ENCODE data around the gene SCN5A.

SCN5A gene

GRCh38 chr3:38648024-38648658 lies 1.3 kb downstream of the SCN5A start:
- no peak for DNase-seq (ENCODE audit: low read depth in 4 of 4, low spot score in 1 of 4)

- DNase-seq (ENCODE audit: low read depth in 4 of 4, low spot score in 1 of 4), result no peak
Measured at GRCh38 chr3:38647217-38647970, 2.1 kb downstream of the SCN5A start.

DNA sequence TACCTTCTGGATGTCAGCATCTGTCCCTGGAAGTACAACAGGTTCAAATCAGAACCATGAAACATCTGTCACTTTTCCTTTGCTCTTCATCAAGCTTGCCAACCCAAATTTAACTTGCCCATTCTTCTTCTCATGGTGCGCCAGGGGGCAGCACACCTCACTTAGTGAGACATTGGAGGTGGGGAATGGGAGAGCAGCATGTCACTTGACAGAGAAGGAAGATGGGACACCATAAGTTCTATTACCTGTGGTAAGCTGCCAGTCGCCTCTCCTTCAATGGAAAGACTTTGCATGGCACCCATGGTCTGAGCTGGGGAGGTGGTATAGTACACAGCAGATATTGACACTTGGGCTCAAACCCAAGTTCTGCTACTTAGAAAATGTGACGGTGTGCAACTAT lies 2.9 kb downstream of the SCN5A start:
- DNase-seq (ENCODE audit: low read depth in 4 of 4, low spot score in 1 of 4), result peak in 1 of 4 experiments; percentile 20

GRCh38 chr3:38646062-38646461 lies 3.4 kb downstream of the SCN5A start:
- no peak for DNase-seq (ENCODE audit: low read depth in 4 of 4, low spot score in 1 of 4)

DNA sequence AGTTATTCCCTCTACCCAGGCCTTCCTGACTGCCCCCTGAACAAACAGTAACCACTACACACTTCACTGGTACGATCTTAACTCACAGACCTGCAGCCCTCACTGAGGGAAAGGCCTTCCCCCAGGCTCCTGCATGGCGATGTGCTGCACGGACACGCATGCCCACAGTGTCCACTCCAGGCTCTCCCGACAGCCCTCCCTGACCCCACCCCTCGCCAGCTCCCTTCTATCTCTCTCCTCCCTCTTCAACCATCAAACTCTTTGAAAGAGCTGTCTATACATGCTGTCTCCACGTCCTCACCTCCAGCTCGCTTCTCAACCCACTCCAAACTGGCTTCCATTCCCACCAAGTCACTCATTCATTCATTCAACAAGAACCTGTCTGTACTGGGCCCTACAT lies 3.9 kb downstream of the SCN5A start:
- no peak for DNase-seq (ENCODE audit: low read depth in 4 of 4, low spot score in 1 of 4)

DNA sequence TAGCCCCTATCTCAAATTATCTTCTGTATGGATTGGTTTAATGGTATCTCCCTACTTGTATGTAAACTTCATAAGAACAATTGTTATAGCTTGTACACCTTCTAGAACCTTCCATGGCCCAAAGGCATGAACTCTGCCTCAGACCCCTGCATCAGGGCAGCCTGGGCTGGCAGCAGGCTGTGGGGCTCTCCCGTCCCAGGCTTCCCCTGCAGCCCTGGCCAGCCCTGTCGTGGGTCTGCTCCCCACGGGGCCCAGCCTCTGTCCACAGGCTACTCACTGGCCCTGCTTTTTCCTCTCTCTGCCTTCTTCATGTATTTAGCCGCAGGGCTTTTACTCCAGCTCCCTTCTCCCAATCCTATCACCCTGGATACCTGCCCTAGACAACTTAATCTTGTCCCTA lies 4.4 kb downstream of the SCN5A start:
- DNase-seq (ENCODE audit: low read depth in 4 of 4, low spot score in 1 of 4), result no peak

DNA sequence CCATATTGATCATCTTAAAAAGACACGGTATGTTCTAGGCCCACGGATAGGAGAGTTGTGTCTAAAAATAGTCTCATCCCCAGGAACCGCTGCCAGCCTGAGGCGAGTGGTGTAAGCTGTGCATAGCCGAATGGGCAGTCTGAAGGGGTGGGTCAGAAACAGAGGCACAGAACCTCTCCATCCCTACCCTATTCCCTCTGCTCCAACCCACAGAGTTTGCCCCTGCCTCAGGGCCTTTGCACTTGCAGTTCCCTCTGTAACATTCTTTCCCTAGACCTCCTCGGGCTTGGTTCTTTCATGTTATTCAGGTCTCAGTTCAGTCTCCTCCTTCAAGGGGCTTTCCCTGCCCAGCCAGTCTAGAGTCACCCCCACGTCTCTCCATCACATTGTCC lies 4.8 kb downstream of the SCN5A start:
- DNase-seq (ENCODE audit: low read depth in 4 of 4, low spot score in 1 of 4), result no peak

DNA sequence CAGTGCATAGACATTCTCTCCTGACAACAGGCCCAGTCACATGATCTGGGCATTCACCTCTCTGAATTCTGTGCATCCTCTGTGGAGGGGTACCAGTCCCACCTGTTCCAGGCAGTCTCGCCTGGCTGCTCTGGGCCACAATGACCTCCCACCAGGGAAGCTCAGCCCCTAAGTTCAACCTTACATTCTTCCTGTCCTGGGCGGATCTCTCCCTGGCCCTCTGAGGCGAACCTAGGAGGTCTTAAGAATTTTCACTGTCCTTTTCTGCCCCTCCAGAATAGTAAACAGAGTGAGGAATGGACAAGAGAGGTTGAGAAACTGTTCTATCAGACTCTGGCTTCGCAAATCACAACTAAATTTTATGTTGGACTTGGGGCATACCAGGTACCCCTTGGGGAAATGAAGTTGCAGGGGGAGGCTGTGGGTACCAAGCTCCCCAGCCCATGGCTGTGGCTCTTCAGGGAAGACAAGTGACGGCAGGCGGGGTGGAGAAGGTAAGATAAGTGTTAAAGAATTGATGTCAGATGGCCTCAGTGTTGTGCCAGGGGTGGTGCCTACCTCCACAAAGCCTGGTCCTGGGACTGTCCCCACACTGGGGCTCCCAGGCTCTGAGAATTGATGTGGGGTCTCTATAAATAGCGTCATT lies 5.3 kb downstream of the SCN5A start:
- DNase-seq (ENCODE audit: low read depth in 4 of 4, low spot score in 1 of 4), result no peak

- no peak for DNase-seq (ENCODE audit: low read depth in 4 of 4, low spot score in 1 of 4)
Measured at GRCh38 chr3:38643592-38643991, 5.9 kb downstream of the SCN5A start.

- DNase-seq (ENCODE audit: low read depth in 4 of 4, low spot score in 1 of 4), result no peak
Measured at GRCh38 chr3:38643090-38643489, 6.4 kb downstream of the SCN5A start.

- no peak for DNase-seq (ENCODE audit: low read depth in 4 of 4, low spot score in 1 of 4)
Measured at GRCh38 chr3:38641461-38642110, 7.9 kb downstream of the SCN5A start.

DNA sequence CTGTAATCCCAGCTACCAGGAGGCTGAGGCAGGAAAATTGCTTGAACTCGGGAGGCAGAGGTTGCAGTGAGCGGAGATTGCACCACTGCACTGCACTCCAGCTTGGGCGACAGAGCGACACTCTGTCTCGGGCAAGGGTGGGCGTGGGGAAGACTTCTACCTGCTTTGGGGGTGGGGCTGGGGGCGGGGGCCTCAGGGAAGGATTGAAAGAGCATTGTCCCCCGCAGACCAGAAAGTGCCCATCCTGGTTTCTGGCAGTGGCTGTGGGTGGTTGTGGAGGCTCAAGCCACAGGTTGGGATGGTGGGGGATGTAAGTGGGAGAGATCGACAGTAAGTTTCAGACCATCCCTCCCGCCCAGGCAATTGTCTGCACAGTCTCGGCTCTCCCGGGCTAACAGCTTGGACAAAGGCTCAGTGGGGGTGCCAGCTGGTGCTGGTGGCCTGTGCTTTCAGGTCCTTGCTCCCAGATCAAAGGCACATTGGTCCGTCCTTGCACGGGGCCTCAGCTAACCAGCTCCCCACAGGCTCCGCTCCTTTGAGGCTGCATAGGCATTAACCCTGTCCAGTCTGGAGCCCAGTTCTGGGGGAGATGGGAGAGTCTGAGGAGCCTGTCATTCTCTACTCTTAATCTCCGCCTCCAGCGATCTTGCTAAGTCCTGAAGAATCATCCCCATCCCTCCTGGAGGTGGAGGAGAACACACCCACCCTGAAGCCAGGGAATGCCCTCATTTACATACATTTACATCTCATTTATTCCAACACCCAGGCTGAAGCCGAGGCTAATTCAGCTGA lies 8.6 kb downstream of the SCN5A start:
- no peak for DNase-seq (ENCODE audit: low read depth in 4 of 4, low spot score in 1 of 4)

DNA sequence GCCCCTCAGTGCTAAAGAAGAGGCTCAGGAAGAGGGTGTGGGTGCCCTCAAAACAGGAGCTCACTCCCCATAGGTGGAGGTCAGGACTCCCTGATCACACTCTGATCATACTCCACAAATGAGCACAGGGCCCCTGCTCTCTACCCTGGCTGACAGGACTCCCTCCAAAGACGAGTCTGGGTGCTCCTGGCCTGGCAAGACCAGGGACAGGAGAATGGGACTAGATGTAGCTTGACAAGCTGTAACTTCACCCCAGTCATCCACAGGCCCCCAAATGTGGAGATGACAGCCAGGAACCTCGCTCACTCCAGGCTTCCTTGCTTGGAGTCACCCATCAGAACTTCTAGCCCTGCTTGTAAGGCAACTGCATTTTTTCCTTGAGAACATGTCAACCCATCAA lies 11.1 kb downstream of the SCN5A start:
- DNase-seq (ENCODE audit: low read depth in 4 of 4, low spot score in 1 of 4), result no peak

- no peak for DNase-seq (ENCODE audit: low read depth in 4 of 4, low spot score in 1 of 4)
Measured at GRCh38 chr3:38637906-38638305, 11.6 kb downstream of the SCN5A start.

GRCh38 chr3:38636881-38637280 lies 12.6 kb downstream of the SCN5A start:
- no peak for DNase-seq (ENCODE audit: low read depth in 4 of 4, low spot score in 1 of 4)

GRCh38 chr3:38636464-38636863 lies 13.0 kb downstream of the SCN5A start:
- no peak for DNase-seq (ENCODE audit: low read depth in 4 of 4, low spot score in 1 of 4)

DNA sequence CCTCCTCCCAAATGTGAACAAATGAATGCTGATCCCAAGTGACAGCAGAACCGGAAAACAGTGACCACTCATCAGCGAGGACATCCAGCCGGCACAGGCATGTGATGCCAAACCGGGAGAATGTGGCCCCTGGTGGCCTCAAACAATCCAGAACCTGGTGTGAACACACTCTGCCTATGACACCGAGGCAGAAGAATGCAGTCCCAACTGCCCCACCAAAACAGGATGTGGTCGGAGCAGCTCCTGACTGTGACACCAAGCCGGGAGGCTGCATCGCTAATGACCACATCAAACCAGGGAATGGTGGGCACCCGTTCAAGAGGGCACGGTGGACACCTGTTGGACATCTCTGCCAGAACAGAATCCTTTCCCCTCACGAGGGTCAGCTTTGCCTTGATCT lies 15.4 kb downstream of the SCN5A start:
- DNase-seq (ENCODE audit: low read depth in 4 of 4, low spot score in 1 of 4), result no peak

DNA sequence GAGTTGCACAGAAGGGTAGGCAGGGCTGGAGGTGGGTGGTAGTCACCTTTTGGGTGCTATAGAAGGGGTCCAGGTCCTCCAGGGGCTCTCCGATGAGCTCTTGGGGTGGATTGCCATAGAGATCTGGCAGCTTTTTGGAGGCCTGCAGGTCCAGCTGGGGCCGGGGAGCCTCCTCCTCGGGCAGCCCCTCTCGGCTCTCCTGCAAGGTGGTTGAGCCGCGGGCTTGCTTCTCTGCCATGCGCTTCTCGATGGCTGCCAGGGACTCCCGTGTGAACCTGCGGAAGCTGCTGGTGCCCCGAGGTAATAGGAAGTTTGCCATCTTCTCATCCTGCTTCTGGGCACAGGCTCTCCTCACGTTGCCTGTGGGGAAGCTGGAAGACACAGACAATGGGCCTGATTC lies 16.5 kb downstream of the SCN5A start:
- DNase-seq (ENCODE audit: low read depth in 4 of 4, low spot score in 1 of 4), result no peak

DNA sequence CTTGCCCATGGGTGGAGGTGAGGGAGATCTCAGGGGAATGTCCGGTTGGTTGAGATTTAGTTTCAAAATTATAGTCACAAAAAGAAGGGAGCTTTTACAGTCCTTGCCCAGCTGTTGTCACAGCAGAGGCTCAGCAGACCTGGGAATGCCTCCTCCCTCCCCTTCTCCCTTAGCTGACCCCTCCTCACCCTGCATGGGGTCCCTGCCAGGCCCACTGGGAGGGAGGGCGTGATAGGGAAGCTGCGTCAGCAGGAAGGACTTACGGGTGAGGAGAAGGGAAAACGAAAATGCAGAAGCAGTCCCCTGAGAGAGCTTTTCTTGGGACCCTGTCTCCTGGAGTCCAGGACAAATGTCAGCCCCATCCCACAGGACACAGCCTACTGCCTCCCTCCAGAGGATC lies 18.9 kb downstream of the SCN5A start:
- DNase-seq (ENCODE audit: low read depth in 4 of 4, low spot score in 1 of 4), result no peak

DNA sequence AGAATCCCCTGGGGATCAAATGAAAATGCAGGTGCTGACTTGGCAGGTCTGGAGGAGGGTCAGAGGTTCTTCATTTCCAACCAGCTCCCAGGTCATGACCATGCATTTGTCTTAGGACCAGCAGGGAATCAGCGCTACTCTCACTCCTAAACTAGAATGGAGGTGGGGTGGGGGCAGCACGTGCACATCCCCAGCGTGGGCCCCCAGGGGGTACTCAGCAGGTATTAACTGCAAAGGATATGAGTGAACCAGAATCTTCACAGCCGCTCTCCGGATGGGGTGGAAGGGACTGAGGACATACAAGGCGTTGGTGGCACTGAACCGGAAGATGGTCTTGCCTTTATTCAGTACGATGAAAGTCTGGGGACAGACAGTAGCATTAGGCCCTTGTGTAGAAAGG lies 19.4 kb downstream of the SCN5A start:
- no peak for DNase-seq (ENCODE audit: low read depth in 4 of 4, low spot score in 1 of 4)

GRCh38 chr3:38628835-38629234 lies 20.7 kb downstream of the SCN5A start:
- no peak for DNase-seq (ENCODE audit: low read depth in 4 of 4, low spot score in 1 of 4)

Data from stimulated activated CD4-positive, alpha-beta T cell treated with anti-CD3 and anti-CD28 coated beads, Interleukin-1b, Interleukin-23, amount 100 ng/mL, for 24 hours (primary cell).